Gastroesophageal sphincter (tissue), 4 donors: ENCODE results near the gene HACL1. TPM values are rescaled to one million over a fixed set of nuclear protein-coding genes. Genes with fewer than 3 reads are reported as not detected.

Experiments used
- ATAC-seq: fragments of 150-250 bp; one replicate; pipeline ENCODE4 v1.9.1; 2016; ENCODE audit warnings: mild to moderate bottlenecking, moderate library complexity
- H3K27ac ChIP-seq, 4 donors: fragments of 200-600 bp; sonication (generic) in 3 of 4; 1 replicate in 3 of 4; 2 replicates in 1 of 4; pipeline ENCODE4 v1.5.1; 2016 to 2019
- H3K27me3 ChIP-seq: fragments of 200-600 bp; sonication (generic); one replicate; pipeline ENCODE4 v1.5.1; 2019
- H3K36me3 ChIP-seq, 2 donors: fragments of 200-600 bp; sonication (generic); one replicate each; pipeline ENCODE4 v1.5.1; 2019; ENCODE audit warnings: control low read depth in 1 of 2
- H3K4me1 ChIP-seq, 3 donors: fragments of 200-600 bp; sonication (generic); 1 replicate in 2 of 3; 2 replicates in 1 of 3; pipeline ENCODE4 v1.5.1; 2016 to 2019; ENCODE audit warnings: control low read depth in 2 of 3
- H3K4me3 ChIP-seq, 2 donors: fragments of 200-600 bp; sonication (generic); one replicate each; pipeline ENCODE4 v1.5.1; 2019; ENCODE audit warnings: mild to moderate bottlenecking in 1 of 2, moderate library complexity in 1 of 2
- H3K9me3 ChIP-seq, 3 donors: fragments of 200-600 bp; sonication (generic); one replicate each; pipeline ENCODE4 v1.5.1; 2017 to 2019; ENCODE audit warnings: control low read depth in 2 of 3
- EP300 ChIP-seq: sonication (generic); formaldehyde crosslinking; IDR thresholded peaks from one replicate; pipeline ENCODE4 v1.6.1; 2017; ENCODE audit warnings: antibody characterized with exemption, mild to moderate bottlenecking
- POLR2A ChIP-seq, 2 donors: fragments of 450-650 bp; IDR thresholded peaks; one replicate each; pipeline ENCODE4 v1.6.1; 2017; ENCODE audit warnings: antibody characterized with exemption in 2 of 2, mild to moderate bottlenecking in 2 of 2, moderate library complexity in 1 of 2
- POLR2AphosphoS5 ChIP-seq: sonication (generic); formaldehyde crosslinking; IDR thresholded peaks from one replicate; pipeline ENCODE4 v1.6.1; 2017; ENCODE audit warnings: antibody characterized with exemption
- WGBS, 2 donors: methylation state at CpG; one replicate each; pipeline ENCODE4 v1.1.5; 2018; ENCODE audit warnings: low coverage in 1 of 2; 5-methylcytosine and 5-hydroxymethylcytosine counted together
- total RNA-seq, 4 donors: library from RNA; depleted of rRNA; stranded (reverse); fragments of >200 nt; gene quantifications; one replicate each; pipeline ENCODE4 v1.1.0, GENCODE V29; 2016
- TF ChIP-seq, protein P1 (sequence below), 4 experiments: fragments of 200-600 bp in 2 of 4; fragments of 450-650 bp in 2 of 4; sonication (generic) in 1 of 4; IDR thresholded peaks; one replicate each; pipeline ENCODE4 v1.5.1; 2017 to 2019; ENCODE audit warnings: antibody characterized with exemption in 4 of 4, mild to moderate bottlenecking in 2 of 4, moderate library complexity in 2 of 4

HACL1 gene
- total RNA-seq = 10 to 100 TPM; 17.0 to 37.0 (median 20.4) TPM

DNA sequence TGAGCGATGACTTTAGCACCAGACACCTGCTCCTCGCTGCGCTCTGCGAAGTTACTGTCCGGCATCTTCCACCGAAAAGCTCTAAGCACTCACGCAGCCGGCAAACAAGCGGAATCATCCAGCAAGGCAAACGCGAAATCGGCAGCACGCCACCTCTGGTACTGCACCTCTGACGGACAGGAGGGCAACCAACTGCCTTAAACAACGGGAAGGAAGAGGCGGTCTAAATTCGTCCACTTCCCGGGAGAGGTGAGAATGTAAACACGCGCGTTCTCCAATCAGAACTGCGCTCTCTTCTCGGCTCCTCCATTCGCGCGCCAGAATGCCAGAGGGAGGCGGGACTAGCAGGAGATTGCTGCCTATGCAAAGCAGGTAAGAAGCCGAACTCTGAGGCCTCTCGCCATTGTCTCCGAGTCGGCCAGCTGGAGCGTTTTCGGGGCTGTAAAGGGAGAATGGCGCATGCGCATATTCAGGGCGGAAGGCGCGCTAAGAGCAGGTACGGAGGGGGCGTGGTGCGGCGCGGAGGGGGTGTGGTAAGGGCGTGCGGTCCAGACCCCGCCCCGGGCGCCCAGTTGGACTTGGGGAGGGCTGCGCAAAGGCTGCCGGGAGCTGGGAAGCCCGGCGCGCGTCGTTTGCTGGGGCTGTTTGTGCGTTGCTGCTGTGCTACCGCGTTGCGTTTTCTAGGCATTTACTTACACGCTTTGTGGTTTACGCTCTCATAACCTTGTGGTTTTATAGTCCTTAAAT, at the start of gene HACL1, which contains the start of gene BTD:
Gene HACL1, minus strand, starts transcription at position 171 of the 747 bp plus-strand sequence. Its CDS starts 106 bp downstream, at position 65.
Gene BTD, plus strand, starts transcription at position 347 of the 747 bp plus-strand sequence. CDS start 33,695 bp downstream, outside the sequence.
- peak within 1 kb of the TSS; percentile 88 to 96 (median 90) for H3K27ac ChIP-seq
- peaks cover 14 to 63% (median 15%) of the 10 kb centered on the region in 3 donors for H3K4me1 ChIP-seq
- H3K9me3 ChIP-seq = no peaks in the 10 kb centered on the region
- 0 to 1% methylated on average over 15 to 22 of the region's 61 CpGs for WGBS, 2 donors
- peak; percentile 98 for ATAC-seq
- TF ChIP-seq POLR2AphosphoS5 (peak; percentile 80), POLR2A (IDR thresholded peaks at IDR 0.05) (peak; percentile 71 to 90), EP300 (no peak)
- TF ChIP-seq, protein P1, sequence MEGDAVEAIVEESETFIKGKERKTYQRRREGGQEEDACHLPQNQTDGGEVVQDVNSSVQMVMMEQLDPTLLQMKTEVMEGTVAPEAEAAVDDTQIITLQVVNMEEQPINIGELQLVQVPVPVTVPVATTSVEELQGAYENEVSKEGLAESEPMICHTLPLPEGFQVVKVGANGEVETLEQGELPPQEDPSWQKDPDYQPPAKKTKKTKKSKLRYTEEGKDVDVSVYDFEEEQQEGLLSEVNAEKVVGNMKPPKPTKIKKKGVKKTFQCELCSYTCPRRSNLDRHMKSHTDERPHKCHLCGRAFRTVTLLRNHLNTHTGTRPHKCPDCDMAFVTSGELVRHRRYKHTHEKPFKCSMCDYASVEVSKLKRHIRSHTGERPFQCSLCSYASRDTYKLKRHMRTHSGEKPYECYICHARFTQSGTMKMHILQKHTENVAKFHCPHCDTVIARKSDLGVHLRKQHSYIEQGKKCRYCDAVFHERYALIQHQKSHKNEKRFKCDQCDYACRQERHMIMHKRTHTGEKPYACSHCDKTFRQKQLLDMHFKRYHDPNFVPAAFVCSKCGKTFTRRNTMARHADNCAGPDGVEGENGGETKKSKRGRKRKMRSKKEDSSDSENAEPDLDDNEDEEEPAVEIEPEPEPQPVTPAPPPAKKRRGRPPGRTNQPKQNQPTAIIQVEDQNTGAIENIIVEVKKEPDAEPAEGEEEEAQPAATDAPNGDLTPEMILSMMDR (IDR thresholded peaks at IDR 0.05) = peak in 3 of 4 experiments; percentile 25 to 43 (median 39)
- H3K36me3 ChIP-seq = peaks cover 0 to 36% of the 10 kb centered on the region in 2 donors
- no peaks in the 10 kb centered on the region for H3K27me3 ChIP-seq
- peak within 1 kb of the TSS; percentile 90 to 96 for H3K4me3 ChIP-seq

DNA sequence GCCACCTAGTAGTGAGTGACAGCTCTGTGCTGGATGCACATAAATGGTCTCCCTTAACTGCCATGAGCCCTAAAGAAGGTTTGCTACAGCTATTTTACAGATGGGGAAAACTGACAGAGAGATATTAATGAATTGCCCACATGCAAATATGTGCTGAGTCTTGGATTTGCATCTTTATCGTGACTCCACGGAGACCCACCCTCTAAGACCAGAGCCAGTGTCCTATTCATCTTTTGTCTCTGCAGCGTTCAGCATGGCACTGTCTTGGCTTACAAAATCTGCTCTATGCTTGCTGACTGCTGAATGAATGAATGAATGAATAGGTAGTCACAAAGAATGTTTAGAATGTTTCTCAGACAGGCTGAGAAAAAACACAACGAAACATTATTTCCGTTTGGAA, 48.5 kb upstream of the HACL1 start:
- ATAC-seq = no peak
- Histone ChIP-seq H3K9me3 (no peaks in the 10 kb centered on the region), H3K4me3 (no peak overlapping the region), H3K36me3 (peaks cover 0 to 3% of the 10 kb centered on the region in 2 donors), H3K4me1 (peaks cover 3 to 57% (median 25%) of the 10 kb centered on the region in 3 donors), H3K27ac (no peak overlapping the region), H3K27me3 (no peaks in the 10 kb centered on the region)
- TF ChIP-seq POLR2A (IDR thresholded peaks at IDR 0.05) = no peak
- TF ChIP-seq, protein P1 (IDR thresholded peaks at IDR 0.05) = no peak
- TF ChIP-seq POLR2AphosphoS5 = no peak
- TF ChIP-seq EP300 = no peak
- WGBS, 2 donors = 83 to 89% methylated on average over 2 to 5 of the region's 5 CpGs

DNA sequence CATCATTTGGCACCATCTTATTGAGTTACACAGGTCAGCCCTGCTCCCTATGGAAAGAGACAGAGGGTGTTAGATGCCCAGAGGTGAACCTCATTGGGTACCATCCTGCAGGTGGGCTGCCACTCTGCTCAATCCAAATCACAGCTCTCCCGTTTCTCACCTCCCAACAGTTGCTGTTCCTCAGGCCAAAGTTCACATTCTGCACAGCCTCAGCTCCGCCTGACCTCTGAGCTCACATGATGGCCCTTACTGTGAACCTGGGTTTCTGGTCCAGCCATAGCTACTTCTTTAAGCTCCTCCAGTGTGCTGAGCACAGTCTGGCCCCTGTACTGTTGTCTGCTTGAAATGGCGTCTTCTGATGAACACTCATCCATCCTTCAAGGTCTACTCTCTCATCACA, 48.0 kb upstream of the HACL1 start:
- Histone ChIP-seq H3K9me3 (no peaks in the 10 kb centered on the region), H3K27me3 (no peaks in the 10 kb centered on the region), H3K4me3 (no peak overlapping the region), H3K27ac (no peak overlapping the region), H3K4me1 (peaks cover 3 to 52% (median 25%) of the 10 kb centered on the region in 3 donors), H3K36me3 (peaks cover 0 to 9% of the 10 kb centered on the region in 2 donors)
- ATAC-seq = no peak
- TF ChIP-seq, protein P1 (IDR thresholded peaks at IDR 0.05) = no peak
- TF ChIP-seq POLR2A (IDR thresholded peaks at IDR 0.05) = no peak
- no peak for TF ChIP-seq POLR2AphosphoS5
- no peak for TF ChIP-seq EP300
- WGBS, 2 donors = 96 to 100% methylated on average over 1 to 3 of the region's 3 CpGs

DNA sequence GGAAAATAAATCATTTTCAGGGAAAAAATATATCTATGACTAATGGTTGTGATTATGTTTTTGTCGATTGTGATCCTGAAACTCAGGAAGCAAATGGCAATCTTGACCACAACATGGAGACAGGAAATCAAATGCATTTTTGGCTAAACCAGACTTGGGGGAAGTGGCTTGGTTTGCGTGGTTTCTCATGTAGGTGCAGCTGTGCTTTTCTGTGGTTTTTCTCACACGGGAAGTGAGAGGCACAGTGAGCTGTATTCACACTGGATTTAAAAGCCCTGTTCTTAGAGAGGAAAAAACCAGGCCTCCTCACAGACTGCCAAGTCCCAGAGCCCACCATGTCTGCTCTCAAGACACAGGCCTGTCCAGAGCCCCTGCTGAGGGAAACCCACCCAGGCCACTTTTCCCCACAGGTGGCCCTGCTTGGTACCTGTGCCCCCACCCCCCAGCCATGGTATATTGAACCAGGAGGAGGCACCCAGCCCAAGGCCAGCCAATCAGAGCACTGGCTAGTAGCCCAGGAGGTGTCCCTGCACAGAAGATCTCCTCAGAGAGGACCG, 46.3 kb upstream of the HACL1 start:
- Histone ChIP-seq H3K4me3 (no peak overlapping the region), H3K27ac (peak overlapping the region; percentile 21 to 86 (median 84)), H3K4me1 (peaks cover 3 to 38% (median 25%) of the 10 kb centered on the region in 3 donors), H3K36me3 (peaks cover 0 to 18% of the 10 kb centered on the region in 2 donors), H3K27me3 (no peaks in the 10 kb centered on the region), H3K9me3 (no peaks in the 10 kb centered on the region)
- ATAC-seq = no peak
- 19 to 37% methylated on average over 3 to 4 of the region's 4 CpGs for WGBS, 2 donors
- TF ChIP-seq EP300 = no peak
- no peak for TF ChIP-seq POLR2A (IDR thresholded peaks at IDR 0.05)
- no peak for TF ChIP-seq POLR2AphosphoS5
- TF ChIP-seq, protein P1 (IDR thresholded peaks at IDR 0.05) = no peak
